SJCRH30 (cell line): ENCODE measurements around the gene MYO7B. TPM values are rescaled to one million over a fixed set of nuclear protein-coding genes. Genes with fewer than 3 reads are reported as not detected.
"Not testable (repeated sequence)": the region's sequence is repeated elsewhere in the genome, so short reads cannot be mapped to it uniquely, and the experiment has no call there.

ENCODE experiments used
- DNase-seq, 2 experiments: peaks; one replicate each; pipeline ENCODE4 v3.0.0-alpha.2; 2015 to 2020
- H3K27ac ChIP-seq: fragments of 250-450 bp; sonication (Bioruptor Pico); 2 replicates; pipeline ENCODE4 v1.5.1; 2020; ENCODE audit warnings: mild to moderate bottlenecking, moderate library complexity
- H3K27me3 ChIP-seq: fragments of 250-450 bp; sonication (Bioruptor Pico); 2 replicates; pipeline ENCODE4 v1.5.1; 2020; ENCODE audit warnings: mild to moderate bottlenecking, moderate library complexity
- H3K36me3 ChIP-seq: fragments of 250-450 bp; sonication (Bioruptor Pico); 2 replicates; pipeline ENCODE4 v1.5.1; 2020; ENCODE audit warnings: mild to moderate bottlenecking, moderate library complexity
- H3K4me1 ChIP-seq: fragments of 250-450 bp; sonication (Bioruptor Pico); 2 replicates; pipeline ENCODE4 v1.5.1; 2020; ENCODE audit warnings: mild to moderate bottlenecking, moderate library complexity
- H3K4me3 ChIP-seq: fragments of 250-450 bp; sonication (Bioruptor Pico); 2 replicates; pipeline ENCODE4 v1.5.1; 2020; ENCODE audit warnings: mild to moderate bottlenecking, moderate library complexity
- H3K9me3 ChIP-seq: fragments of 250-450 bp; sonication (Bioruptor Pico); replicated peaks from 2 replicates; pipeline ENCODE4 v1.5.1; 2020; ENCODE audit warnings: mild to moderate bottlenecking, moderate library complexity
- total RNA-seq: library from RNA; depleted of rRNA; stranded (reverse); fragments of >200 nt; shearing (Covaris generic); gene quantifications from 2 replicates; pipeline ENCODE4 v1.2.3, GENCODE V29; 2014

The MYO7B gene
- total RNA-seq, 1 experiment from 2014 or later = 3.7 TPM

DNA sequence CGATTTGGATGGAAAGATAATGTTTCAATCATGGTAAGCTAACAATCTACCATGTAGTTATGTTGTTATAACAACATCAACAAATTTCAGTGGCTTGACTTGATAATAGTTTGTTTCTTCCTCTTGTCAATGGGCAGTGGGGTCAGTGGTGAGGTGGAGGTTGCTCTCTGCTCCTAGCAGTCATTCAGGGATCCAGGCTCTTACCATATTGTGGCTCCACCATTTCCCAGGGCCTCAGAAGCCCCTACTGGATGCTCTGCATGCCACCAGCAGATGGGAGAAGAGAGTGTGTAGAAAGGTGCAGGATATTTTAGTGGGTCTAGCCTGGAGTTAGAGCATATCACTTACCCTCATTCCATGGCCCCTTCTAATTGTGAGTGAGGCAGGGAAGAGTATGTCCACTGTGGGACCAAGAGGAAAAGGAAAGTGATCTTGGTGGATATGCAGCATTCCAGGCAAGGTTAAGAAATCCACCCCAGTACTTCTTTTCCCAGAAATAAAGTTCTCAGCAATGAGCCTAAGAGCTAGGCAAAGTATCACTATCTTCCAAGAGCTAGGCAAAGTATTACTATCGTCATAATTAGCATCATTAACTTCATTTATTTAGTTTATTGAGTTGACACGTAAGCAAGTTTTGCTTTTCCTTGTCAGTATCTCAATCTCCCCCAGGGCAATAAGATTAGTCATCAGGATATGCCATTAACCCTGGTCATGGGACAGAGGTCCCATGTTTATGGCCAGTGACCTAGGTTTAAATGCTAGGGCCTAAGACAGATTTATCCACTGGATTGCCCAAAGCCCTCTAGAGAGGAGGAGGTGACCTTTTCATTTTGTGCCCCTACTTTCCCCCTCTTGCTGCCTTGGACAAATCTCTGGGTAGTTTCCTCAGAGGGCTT is 5.0 kb upstream of the MYO7B start:
- Histone ChIP-seq H3K27ac (no peak overlapping the region), H3K27me3 (peaks cover 4% of the 10 kb centered on the region; the same call in 1 of the 2 replicates), H3K9me3 (no peaks in the 10 kb centered on the region; the same call in 1 of the 2 replicates), H3K4me1 (peaks cover 3% of the 10 kb centered on the region; the same call in 1 of the 2 replicates), H3K4me3 (no peak overlapping the region), H3K36me3 (no peaks in the 10 kb centered on the region)
- no peak for DNase-seq

DNA sequence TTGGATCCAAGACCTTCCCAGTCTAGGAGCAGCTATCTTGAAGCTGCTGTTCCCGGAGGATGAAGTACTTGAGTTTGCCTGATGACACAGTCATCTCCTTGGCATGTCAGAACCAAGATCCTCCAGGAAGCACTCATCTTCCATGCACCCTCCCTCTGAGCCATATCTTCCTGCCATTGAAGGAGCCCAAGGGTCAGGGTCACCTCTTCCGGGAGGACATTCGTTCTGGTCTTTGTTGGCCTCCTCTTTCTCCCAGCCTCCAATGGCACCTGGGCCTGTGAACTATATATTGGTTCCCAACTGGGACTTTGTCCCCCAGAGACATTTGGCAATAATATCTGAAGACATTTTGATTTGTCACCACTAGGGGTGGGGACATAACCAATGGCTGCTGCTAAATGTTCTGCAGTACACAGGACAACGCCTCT is 4.2 kb upstream of the MYO7B start:
- Histone ChIP-seq H3K27ac (no peak overlapping the region), H3K9me3 (no peaks in the 10 kb centered on the region; the same call in 1 of the 2 replicates), H3K36me3 (no peaks in the 10 kb centered on the region), H3K27me3 (peaks cover 4% of the 10 kb centered on the region; the same call in 1 of the 2 replicates), H3K4me1 (peaks cover 3% of the 10 kb centered on the region; the same call in 1 of the 2 replicates), H3K4me3 (no peak overlapping the region)
- DNase-seq = no peak

DNA sequence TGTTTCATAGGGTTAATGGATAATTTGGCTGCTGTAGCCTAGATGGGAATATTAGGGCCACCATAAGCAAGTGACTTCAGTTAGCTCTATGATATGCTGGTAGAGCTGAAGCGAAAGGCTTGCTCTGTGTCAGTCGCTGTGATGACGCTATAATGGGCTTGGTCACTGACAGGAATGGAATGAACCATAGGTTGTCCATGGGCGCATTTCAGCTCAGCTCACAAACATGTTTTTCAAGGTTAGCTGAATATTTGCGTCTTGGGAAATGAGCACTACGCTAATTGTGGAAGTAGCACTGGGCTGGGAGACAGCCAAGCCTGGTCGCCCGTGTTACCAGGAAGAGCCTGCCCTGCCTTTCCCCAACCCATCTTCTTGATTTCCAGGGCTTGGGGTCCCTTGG is 3.2 kb upstream of the MYO7B start:
- peaks cover 3% of the 10 kb centered on the region; the same call in 1 of the 2 replicates for H3K4me1 ChIP-seq
- DNase-seq = no peak
- no peaks in the 10 kb centered on the region; the same call in 1 of the 2 replicates for H3K9me3 ChIP-seq
- H3K27ac ChIP-seq = no peak overlapping the region
- no peaks in the 10 kb centered on the region for H3K36me3 ChIP-seq
- H3K27me3 ChIP-seq = peaks cover 4% of the 10 kb centered on the region; the same call in 1 of the 2 replicates
- H3K4me3 ChIP-seq = no peak overlapping the region

DNA sequence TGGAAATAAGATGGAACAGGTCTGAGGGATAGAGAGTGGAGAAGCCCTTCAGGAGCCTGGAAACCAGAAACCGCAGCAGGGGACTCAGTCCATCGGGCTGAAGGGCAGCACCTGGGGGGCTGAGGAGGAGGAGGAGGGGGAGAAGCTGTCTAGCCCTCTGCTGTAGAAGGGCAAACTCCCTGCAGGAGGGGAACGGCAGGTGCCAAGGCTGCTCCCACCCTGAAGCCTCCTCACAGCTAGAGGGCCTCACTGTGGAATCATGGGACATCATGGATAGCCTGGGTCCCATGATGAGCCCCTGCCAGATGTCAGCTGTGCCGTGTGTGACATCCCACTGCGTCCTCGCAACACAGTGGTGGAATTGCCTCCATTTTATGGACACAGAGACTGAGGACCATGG is 435 bp downstream of the MYO7B start:
- Histone ChIP-seq H3K4me1 (no peaks in the 10 kb centered on the region), H3K27me3 (peaks cover 4% of the 10 kb centered on the region; the same call in 1 of the 2 replicates), H3K4me3 (no peak overlapping the region), H3K9me3 (no peaks in the 10 kb centered on the region), H3K36me3 (no peaks in the 10 kb centered on the region), H3K27ac (no peak overlapping the region)
- DNase-seq = no peak

DNA sequence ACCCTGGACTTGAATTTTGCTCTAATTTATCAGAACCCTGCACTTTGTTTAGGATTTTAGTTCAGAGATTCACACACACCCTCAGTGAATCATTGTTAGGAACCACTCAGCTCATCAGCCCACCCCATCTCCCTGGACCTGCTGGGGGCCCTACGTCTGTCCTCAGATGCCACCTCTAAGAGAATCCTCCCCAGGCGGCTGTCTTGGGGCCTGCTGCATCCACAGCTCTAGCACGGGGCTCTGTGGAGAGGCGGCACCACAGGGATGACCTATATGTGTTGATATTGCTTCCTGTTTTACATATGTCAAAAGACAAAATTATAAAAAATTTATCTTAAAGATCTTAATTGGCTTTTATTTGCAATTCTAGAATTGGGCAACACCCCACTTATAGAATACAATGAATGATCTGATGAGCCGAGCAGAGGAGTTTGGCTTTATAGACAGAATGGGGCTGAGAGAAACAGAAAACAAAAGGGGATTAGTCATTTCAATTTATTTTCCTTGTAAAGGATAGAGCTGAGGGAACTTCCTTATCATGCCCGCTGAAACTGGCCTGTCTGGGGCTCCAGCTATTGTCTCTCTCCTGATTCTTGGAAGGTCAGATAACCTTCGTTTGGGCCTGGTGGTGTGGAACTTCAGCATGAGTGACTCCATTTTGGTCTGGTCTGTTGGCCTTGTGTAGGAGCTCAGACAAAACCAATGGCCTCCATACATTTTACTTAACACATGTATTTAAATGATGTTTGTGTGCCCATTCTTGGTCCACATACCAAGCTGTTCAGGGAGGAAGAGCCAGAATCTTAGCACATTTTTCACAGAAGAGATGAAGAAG is 1.4 kb downstream of the MYO7B start:
- H3K27ac ChIP-seq = no peak overlapping the region
- H3K4me3 ChIP-seq = no peak overlapping the region
- no peak for DNase-seq
- H3K9me3 ChIP-seq = no peaks in the 10 kb centered on the region
- H3K4me1 ChIP-seq = no peaks in the 10 kb centered on the region; the same call in 1 of the 2 replicates
- H3K27me3 ChIP-seq = peaks cover 4% of the 10 kb centered on the region; the same call in 1 of the 2 replicates
- H3K36me3 ChIP-seq = no peaks in the 10 kb centered on the region

DNA sequence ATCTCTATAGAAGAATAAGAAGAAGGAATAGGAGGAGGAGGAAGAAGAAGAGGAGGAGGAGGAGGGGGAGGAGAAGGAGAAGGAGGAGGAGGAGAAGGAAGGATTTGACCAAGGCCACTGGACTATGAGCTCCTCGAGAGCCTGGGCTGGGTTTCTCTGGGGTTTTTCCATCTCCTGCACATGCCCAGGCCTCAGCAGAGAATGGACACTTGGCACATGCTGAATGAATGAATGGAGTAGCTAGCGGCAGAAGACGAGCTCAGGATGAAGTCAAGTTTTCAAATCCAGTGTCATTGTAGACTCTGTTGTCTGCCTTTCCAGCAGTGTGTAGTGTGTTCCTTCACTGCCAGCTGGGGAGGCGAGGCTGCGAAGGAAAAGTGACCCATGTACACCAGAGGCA is 2.2 kb downstream of the MYO7B start:
- Histone ChIP-seq H3K4me3 (no peak overlapping the region), H3K27ac (no peak overlapping the region), H3K36me3 (no peaks in the 10 kb centered on the region), H3K4me1 (peaks cover 5% of the 10 kb centered on the region), H3K27me3 (peaks cover 4% of the 10 kb centered on the region; the same call in 1 of the 2 replicates), H3K9me3 (no peaks in the 10 kb centered on the region)
- no peak for DNase-seq

DNA sequence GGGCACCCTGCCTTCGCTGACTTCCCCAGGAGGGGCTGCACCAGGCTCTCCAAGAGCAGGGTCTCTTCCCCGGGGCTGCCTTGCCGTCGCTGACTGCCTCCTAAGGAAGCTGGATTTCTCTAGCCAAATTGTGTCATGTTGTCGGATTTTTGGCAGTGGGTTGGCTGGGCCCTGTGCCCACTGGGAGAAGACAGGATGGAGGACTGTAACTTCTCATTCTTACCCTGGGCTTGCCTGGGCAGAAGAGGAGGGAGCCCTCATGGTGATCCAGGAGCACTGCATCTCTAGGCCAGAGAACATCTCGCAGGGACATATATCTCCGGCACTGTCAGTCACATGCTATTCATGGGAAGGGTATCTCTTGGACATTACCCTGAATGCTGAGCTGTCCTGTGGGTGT is 6.3 kb downstream of the MYO7B start:
- H3K9me3 ChIP-seq = no peaks in the 10 kb centered on the region
- H3K4me1 ChIP-seq = peaks cover 8% of the 10 kb centered on the region
- H3K27ac ChIP-seq = no peak overlapping the region
- no peak for DNase-seq
- H3K27me3 ChIP-seq = no peaks in the 10 kb centered on the region; the same call in 1 of the 2 replicates
- H3K36me3 ChIP-seq = no peaks in the 10 kb centered on the region
- no peak overlapping the region for H3K4me3 ChIP-seq

DNA sequence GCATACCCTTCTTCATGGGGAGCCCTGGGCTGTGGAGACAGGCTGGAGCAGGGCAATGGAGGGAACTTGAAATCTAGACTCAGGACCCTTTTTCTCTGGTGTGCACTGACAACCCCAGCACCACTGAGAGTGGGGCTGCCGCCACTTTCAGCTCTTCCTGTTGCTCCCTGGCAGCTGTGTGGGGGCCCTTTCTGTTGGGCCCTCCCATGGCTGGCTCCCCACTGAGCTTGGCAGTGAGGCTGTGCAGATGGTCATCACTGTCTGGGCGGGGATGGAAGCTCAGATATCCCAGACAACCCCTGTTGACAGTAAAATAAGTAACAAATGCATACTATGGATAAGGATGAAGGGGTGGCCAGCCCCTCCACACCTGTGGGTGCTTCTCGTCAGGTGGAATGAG is 6.7 kb downstream of the MYO7B start:
- Histone ChIP-seq H3K9me3 (no peaks in the 10 kb centered on the region), H3K4me3 (no peak overlapping the region), H3K36me3 (no peaks in the 10 kb centered on the region), H3K27me3 (no peaks in the 10 kb centered on the region; the same call in 1 of the 2 replicates), H3K27ac (no peak overlapping the region), H3K4me1 (peaks cover 8% of the 10 kb centered on the region)
- DNase-seq = peak; percentile 17 to 20

DNA sequence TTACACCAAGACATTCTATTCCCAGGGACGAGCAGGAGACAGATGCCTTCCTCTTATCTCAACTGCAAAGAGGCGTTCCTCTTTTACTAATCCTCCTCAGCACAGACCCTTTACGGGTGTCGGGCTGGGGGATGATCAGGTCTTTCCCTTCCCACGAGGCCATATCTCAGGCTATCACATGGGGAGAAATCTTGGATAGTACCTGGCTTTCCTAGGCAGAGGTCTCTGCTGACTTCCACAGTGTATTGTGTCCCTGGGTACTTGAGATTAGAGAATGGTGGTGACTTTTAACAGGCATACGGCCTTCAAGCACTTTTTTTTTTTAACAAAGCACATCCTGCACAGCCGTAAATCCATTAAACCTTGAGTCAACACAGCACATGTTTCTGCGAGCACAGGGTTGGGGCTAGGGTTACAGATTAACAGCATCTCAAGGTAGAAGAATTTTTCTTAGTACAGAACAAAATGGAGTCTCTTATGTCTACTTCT is 7.6 kb downstream of the MYO7B start:
- peak in 1 of 2 experiments; percentile 28 for DNase-seq
- not testable (repeated sequence) for H3K4me1 ChIP-seq, H3K36me3 ChIP-seq, H3K27ac ChIP-seq, H3K27me3 ChIP-seq, H3K9me3 ChIP-seq
- peak overlapping the region; percentile 9 for H3K4me3 ChIP-seq

DNA sequence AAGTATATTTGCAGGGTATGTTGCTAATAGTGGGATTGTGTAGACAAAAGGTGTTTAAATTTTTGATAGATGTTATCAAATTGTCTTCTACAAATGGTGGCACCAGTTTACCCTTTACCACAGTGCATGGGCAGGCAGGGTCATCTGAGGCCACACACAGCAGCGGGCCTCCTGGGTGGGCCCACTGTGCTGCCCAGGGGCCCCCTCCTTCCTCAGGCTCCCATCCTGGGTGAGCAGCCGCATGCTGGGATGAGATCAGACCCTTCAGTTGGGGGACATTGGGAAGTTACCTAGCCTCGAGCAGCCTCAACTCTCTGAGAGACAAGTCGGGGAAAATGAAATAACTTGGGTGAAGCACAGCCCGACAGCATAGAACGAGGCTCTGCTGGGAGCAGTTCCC is 9.7 kb downstream of the MYO7B start:
- Histone ChIP-seq H3K9me3 (no peaks in the 10 kb centered on the region), H3K36me3 (no peaks in the 10 kb centered on the region), H3K4me1 (peaks cover 8% of the 10 kb centered on the region), H3K27ac (no peak overlapping the region), H3K4me3 (no peak overlapping the region), H3K27me3 (peaks cover 2% of the 10 kb centered on the region)
- DNase-seq = no peak

DNA sequence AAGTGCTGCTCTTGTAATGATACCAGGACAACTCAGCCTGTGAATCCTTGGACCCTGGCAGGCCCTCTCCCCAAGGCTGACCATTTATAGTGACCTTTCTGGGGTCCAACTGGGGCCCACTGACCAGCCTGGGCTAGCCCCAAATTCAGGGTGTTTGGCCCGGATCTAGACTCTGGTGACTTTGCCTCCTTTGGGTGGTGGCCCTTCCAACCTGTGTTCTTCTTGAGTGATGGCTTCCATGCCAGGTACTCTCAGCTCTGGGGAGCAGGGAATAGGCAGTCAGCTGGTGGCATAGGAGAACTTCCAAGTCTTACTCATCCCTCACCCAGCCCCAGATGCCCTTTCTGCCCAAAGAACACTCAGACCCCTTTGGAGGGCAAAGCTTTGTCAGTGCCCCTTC is 10.3 kb downstream of the MYO7B start:
- no peaks in the 10 kb centered on the region for H3K36me3 ChIP-seq
- peaks cover 2% of the 10 kb centered on the region for H3K27me3 ChIP-seq
- no peaks in the 10 kb centered on the region for H3K9me3 ChIP-seq
- DNase-seq = no peak
- peaks cover 8% of the 10 kb centered on the region for H3K4me1 ChIP-seq
- no peak overlapping the region for H3K27ac ChIP-seq
- H3K4me3 ChIP-seq = no peak overlapping the region

DNA sequence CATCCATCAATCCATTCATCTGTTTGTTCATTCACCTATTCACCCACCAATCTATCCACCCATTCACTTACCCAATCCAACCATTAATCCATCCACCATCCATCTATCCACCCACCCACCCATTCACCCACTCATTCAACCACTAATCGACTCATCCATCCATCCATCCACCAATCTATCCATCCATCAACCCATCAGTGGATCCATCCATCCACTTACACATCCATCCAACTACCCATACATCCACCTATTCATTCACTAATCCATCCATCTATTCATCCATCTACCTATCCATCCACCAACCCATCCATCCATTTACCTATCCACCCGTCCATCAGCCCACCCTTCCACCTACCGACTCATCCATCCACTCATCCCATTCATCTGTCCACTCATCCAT is 11.3 kb downstream of the MYO7B start:
- DNase-seq = no peak
- H3K27me3 ChIP-seq = peaks cover 2% of the 10 kb centered on the region; the same call in 1 of the 2 replicates
- no peak overlapping the region for H3K4me3 ChIP-seq
- no peaks in the 10 kb centered on the region for H3K9me3 ChIP-seq
- H3K36me3 ChIP-seq = no peaks in the 10 kb centered on the region
- H3K27ac ChIP-seq = no peak overlapping the region
- H3K4me1 ChIP-seq = peaks cover 8% of the 10 kb centered on the region

DNA sequence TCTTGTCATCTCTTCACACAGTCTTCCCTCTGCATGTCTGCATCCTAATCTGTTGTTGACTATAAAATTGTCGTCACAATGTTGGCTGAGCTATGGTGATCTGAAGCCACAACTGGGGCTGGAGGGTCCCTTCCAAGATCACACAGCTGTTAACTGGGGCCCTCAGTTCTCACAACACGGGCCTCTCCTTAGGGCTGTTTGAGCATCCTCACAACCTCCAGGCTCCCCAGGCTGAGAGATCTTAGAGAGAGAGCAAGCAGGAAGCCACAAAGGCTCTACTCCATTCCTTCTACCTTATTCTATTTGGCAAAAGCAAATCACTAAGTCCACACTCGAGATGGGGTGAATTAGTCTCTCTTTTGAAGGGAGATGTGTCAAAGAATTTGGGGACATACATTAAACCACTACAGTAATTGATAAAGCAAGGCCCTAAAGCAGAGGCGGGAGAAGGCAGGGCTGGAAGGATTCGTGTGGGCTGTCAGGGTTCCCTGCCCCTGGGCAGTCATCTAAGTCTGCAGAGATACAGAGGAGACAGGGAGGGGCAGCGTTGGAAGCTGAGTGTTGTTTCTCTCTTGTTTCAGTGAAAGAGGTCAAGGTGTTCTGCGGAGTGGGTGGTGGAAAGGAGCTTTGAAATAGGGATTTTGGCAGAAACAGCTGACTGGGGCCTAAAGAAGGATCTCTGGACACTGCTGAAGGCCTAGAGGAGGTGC is 15.9 kb downstream of the MYO7B start:
- DNase-seq = no peak
- Histone ChIP-seq H3K27me3 (peaks cover 2% of the 10 kb centered on the region; the same call in 1 of the 2 replicates), H3K4me3 (no peak overlapping the region), H3K27ac (no peak overlapping the region), H3K9me3 (0 out of 2 replicates have a peak, but pooled peaks cover 4% of the 10 kb centered on the region), H3K4me1 (no peaks in the 10 kb centered on the region), H3K36me3 (no peaks in the 10 kb centered on the region)

DNA sequence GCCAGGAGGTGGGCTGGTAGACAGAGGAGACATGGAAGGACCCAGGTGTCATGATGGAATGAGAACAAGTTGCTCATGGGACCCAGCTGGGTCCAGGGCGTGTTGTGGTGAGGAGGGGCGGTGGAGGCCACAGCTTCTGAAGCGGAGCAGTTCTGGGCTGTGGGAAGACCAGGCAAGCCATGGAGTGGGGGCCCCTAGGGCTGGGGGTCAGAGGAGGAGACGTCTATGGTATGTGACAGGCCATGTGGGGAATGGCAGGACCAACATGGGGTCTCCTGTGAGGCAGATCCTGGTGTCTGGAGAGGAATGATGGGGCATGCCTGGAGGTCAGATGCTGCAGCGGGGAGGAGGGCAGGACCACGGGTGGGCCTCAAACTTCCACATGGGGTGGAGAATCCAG is 16.9 kb downstream of the MYO7B start:
- no peak overlapping the region for H3K4me3 ChIP-seq

More for the DNA sequence above, 16.9 kb downstream of the MYO7B start:
- no peak overlapping the region for H3K27ac ChIP-seq
- H3K27me3 ChIP-seq = peaks cover 2% of the 10 kb centered on the region; the same call in 1 of the 2 replicates
- no peaks in the 10 kb centered on the region for H3K36me3 ChIP-seq
- DNase-seq = no peak
- no peaks in the 10 kb centered on the region for H3K4me1 ChIP-seq
- H3K9me3 ChIP-seq = peaks cover 7% of the 10 kb centered on the region; the same call in 1 of the 2 replicates
